GM23248 (cell line): ENCODE measurements around the gene FKBP1B. TPM values are rescaled to one million over a fixed set of nuclear protein-coding genes. Genes with fewer than 3 reads are reported as not detected.
A peak's percentile ranks its signal among the peaks of the same experiment; 100 is the strongest.

Experiments used
- DNase-seq: peaks from one replicate; pipeline ENCODE4 v3.0.0-alpha.2; 2015
- H2AFZ ChIP-seq: fragments of 200-600 bp; sonication (generic); 2 replicates; pipeline ENCODE4 v1.6.1; 2016; ENCODE audit warnings: antibody characterized with exemption
- H3F3A ChIP-seq: fragments of 200-600 bp; sonication (generic); 2 replicates; pipeline ENCODE4 v1.6.1; 2016; ENCODE audit warnings: mild to moderate bottlenecking, antibody characterized with exemption, mixed run types; ENCODE audit not compliant: insufficient read depth
- H3K27ac ChIP-seq: fragments of 200-600 bp; sonication (generic); 2 replicates; pipeline ENCODE4 v1.5.1; 2016; ENCODE audit warnings: mild to moderate bottlenecking
- H3K27me3 ChIP-seq: fragments of 200-600 bp; sonication (generic); replicated peaks from 2 replicates; pipeline ENCODE4 v1.6.1; 2016; ENCODE audit warnings: mild to moderate bottlenecking; ENCODE audit not compliant: insufficient read depth
- H3K36me3 ChIP-seq: fragments of 200-600 bp; sonication (generic); 2 replicates; pipeline ENCODE4 v1.6.1; 2016; ENCODE audit warnings: low read depth, mild to moderate bottlenecking
- H3K4me1 ChIP-seq: fragments of 200-600 bp; sonication (generic); 2 replicates; pipeline ENCODE4 v1.6.1; 2016; ENCODE audit warnings: mild to moderate bottlenecking; ENCODE audit not compliant: insufficient read depth
- H3K4me2 ChIP-seq: fragments of 200-600 bp; sonication (generic); one replicate; pipeline ENCODE4 v1.6.1; 2016; ENCODE audit warnings: mild to moderate bottlenecking; ENCODE audit not compliant: unreplicated experiment
- H3K4me3 ChIP-seq: fragments of 200-600 bp; sonication (generic); 2 replicates; pipeline ENCODE4 v1.5.1; 2016; ENCODE audit warnings: mild to moderate bottlenecking
- H3K79me2 ChIP-seq: fragments of 200-600 bp; sonication (generic); 2 replicates; pipeline ENCODE4 v1.6.1; 2016; ENCODE audit warnings: mild to moderate bottlenecking; ENCODE audit not compliant: insufficient read depth
- H3K9ac ChIP-seq: fragments of 200-600 bp; sonication (generic); 2 replicates; pipeline ENCODE4 v1.6.1; 2016; ENCODE audit warnings: mild to moderate bottlenecking
- H3K9me2 ChIP-seq: fragments of 200-600 bp; sonication (generic); 2 replicates; pipeline ENCODE4 v1.6.1; 2016; ENCODE audit warnings: mixed run types, mild to moderate bottlenecking, moderate library complexity; ENCODE audit not compliant: insufficient read depth
- H3K9me3 ChIP-seq: fragments of 200-600 bp; sonication (generic); one replicate; pipeline ENCODE4 v1.6.1; 2017; ENCODE audit warnings: low read depth
- H4K20me1 ChIP-seq: fragments of 200-600 bp; sonication (generic); 2 replicates; pipeline ENCODE4 v1.6.0; 2016; ENCODE audit not compliant: insufficient read depth
- EZH2 ChIP-seq: fragments of 200-600 bp; sonication (generic); IDR thresholded peaks from 2 replicates; pipeline ENCODE4 v1.6.1; 2018; ENCODE audit warnings: antibody characterized with exemption, mild to moderate bottlenecking; ENCODE audit not compliant: insufficient read depth, poor library complexity, severe bottlenecking
- EZH2phosphoT487 ChIP-seq: fragments of 200-600 bp; sonication (generic); IDR thresholded peaks from 2 replicates; pipeline ENCODE4 v1.6.1; 2018; ENCODE audit warnings: antibody characterized with exemption, moderate library complexity, mild to moderate bottlenecking, low read depth; ENCODE audit not compliant: insufficient read depth
- WGBS, 2 experiments: methylation state at CpG; one replicate each; pipeline ENCODE4 v1.1.6; 2015 to 2017; ENCODE audit warnings: low lambda C conversion rate in 2 of 2, low coverage in 1 of 2; ENCODE audit errors: missing lambda C conversion rate in 2 of 2; 5-methylcytosine and 5-hydroxymethylcytosine counted together
- in situ Hi-C: fragments of 300-500 bp; cut with MboI; formaldehyde crosslinking; loops from 2 replicates; pipeline ENCODE4 v1.15.0; 2020
- polyA plus RNA-seq: library from polyadenylated mRNA; unstranded; fragments of >200 nt; fragmentation: Nextera tagmentation; extraction: Ambion mirVana; gene quantifications from 2 replicates; pipeline ENCODE4 v1.2.1, GENCODE V29; 2016
- total RNA-seq: library from RNA; depleted of rRNA; stranded (reverse); fragments of >200 nt; shearing (Covaris generic); gene quantifications from 2 replicates; pipeline ENCODE4 v1.2.3, GENCODE V29; 2014

The FKBP1B gene
- total and polyA plus RNA-seq, 2 experiments from 2014 or later = 7.5 to 8.7 TPM

- Histone ChIP-seq H3K79me2 (no peaks in the 10 kb centered on the region), H3K9me3 (no peaks in the 10 kb centered on the region), H3K9ac (no peak overlapping the region), H4K20me1 (no peaks in the 10 kb centered on the region), H3K36me3 (no peaks in the 10 kb centered on the region), H2AFZ (no peak overlapping the region), H3K4me2 (no peak overlapping the region), H3K4me3 (no peak overlapping the region), H3K27me3 (no peaks in the 10 kb centered on the region), H3K4me1 (no peaks in the 10 kb centered on the region), H3F3A (no peaks in the 10 kb centered on the region), H3K27ac (no peak overlapping the region), H3K9me2 (no peaks in the 10 kb centered on the region)
- DNase-seq = no peak
- TF ChIP-seq EZH2 (no peak), EZH2phosphoT487 (no peak)
- in situ Hi-C loops = no loop called here
- 83 to 85% methylated on average over 4 of the region's 4 CpGs for WGBS, 2 experiments
These were observed 9.2 kb downstream of the FKBP1B start for GRCh38 chr2:24058564-24059271.

GRCh38 chr2:24065341-24065740, 15.8 kb downstream of the FKBP1B start:
- H2AFZ ChIP-seq = no peak overlapping the region
- no peaks in the 10 kb centered on the region for H3K9me3 ChIP-seq
- 88 to 96% methylated on average over 2 of the region's 2 CpGs for WGBS, 2 experiments
- no peak overlapping the region for H3K27ac ChIP-seq
- no peak overlapping the region for H3K4me3 ChIP-seq
- no peak overlapping the region for H3K9ac ChIP-seq
- peaks cover 9% of the 10 kb centered on the region for H3K79me2 ChIP-seq
- no peak overlapping the region for H3K4me2 ChIP-seq
- no peaks in the 10 kb centered on the region for H3K4me1 ChIP-seq
- peaks cover 22% of the 10 kb centered on the region for H3K36me3 ChIP-seq
- TF ChIP-seq EZH2phosphoT487 = no peak
- no peak for TF ChIP-seq EZH2
- no peaks in the 10 kb centered on the region for H4K20me1 ChIP-seq
- in situ Hi-C loops = no loop called here
- no peaks in the 10 kb centered on the region for H3K9me2 ChIP-seq
- H3K27me3 ChIP-seq = no peaks in the 10 kb centered on the region
- peaks cover 29% of the 10 kb centered on the region; the same call in 1 of the 2 replicates for H3F3A ChIP-seq
- no peak for DNase-seq

DNA sequence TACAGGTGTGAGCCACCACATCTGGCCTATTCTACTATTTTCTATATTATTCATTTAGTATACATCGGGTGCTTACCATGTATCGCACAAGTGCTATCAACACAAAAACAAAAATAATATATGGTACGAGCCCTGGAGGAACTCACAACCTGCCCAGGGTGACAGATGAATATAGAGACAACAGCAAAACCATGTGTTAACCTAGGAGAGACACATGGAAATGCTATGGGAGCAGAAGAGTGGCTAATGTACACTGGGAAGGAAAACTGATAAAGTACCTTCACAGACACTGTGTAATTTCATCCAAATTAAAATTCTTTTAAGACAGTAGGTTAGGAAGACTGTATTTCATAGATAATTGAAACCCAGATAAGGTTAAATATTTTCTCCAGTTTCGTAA, 22.7 kb downstream of the FKBP1B start:
- in situ Hi-C loops = no loop called here

DNA sequence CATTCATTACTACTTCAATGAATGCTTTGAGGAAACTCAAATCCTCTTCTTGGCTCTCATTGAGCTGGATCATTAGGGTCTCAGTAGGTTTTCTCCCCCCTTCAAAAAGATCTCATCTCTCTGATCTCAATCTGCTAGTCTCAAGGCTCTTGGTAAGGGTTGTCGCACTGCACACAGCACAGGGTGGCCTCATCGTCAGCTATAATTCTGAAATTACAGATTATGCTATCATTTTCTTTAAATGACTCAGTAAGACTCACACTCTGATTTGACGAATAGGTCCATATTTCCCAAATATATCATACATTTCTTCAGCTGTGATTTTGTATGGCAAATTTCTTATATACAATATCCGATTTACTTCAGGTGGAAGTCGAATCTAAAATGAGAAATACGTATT, 24.3 kb downstream of the FKBP1B start:
- Histone ChIP-seq H3K9ac (peak overlapping the region; percentile 11; the same call in 1 of the 2 replicates), H3K27ac (no peak overlapping the region), H3K4me3 (no peak overlapping the region), H3K9me3 (no peaks in the 10 kb centered on the region), H3F3A (peaks cover 23% of the 10 kb centered on the region), H2AFZ (no peak overlapping the region), H3K4me1 (peaks cover 8% of the 10 kb centered on the region; the same call in 1 of the 2 replicates), H3K36me3 (peaks cover 19% of the 10 kb centered on the region), H4K20me1 (no peaks in the 10 kb centered on the region), H3K4me2 (no peak overlapping the region), H3K79me2 (peaks cover 64% of the 10 kb centered on the region), H3K27me3 (no peaks in the 10 kb centered on the region), H3K9me2 (no peaks in the 10 kb centered on the region)
- DNase-seq = no peak
- TF ChIP-seq EZH2phosphoT487 (no peak), EZH2 (no peak)
- WGBS, 2 experiments = 80% methylated on average over 6 of the region's 6 CpGs
- in situ Hi-C loops = no loop called here

More for the DNA sequence above, 22.7 kb downstream of the FKBP1B start:
- H4K20me1 ChIP-seq = no peaks in the 10 kb centered on the region
- peaks cover 24% of the 10 kb centered on the region for H3K36me3 ChIP-seq
- no peak overlapping the region for H3K9ac ChIP-seq
- peaks cover 8% of the 10 kb centered on the region; the same call in 1 of the 2 replicates for H3K4me1 ChIP-seq
- peaks cover 64% of the 10 kb centered on the region for H3K79me2 ChIP-seq
- H3K4me3 ChIP-seq = no peak overlapping the region
- DNase-seq = no peak
- no peak overlapping the region for H3K27ac ChIP-seq
- H3K27me3 ChIP-seq = no peaks in the 10 kb centered on the region
- WGBS, 2 experiments = 89 to 90% methylated on average over 4 of the region's 4 CpGs
- TF ChIP-seq EZH2phosphoT487 = no peak
- no peak for TF ChIP-seq EZH2
- H3K9me3 ChIP-seq = no peaks in the 10 kb centered on the region
- H3F3A ChIP-seq = peaks cover 15% of the 10 kb centered on the region
- H3K9me2 ChIP-seq = no peaks in the 10 kb centered on the region
- no peak overlapping the region for H3K4me2 ChIP-seq
- H2AFZ ChIP-seq = no peak overlapping the region
